A673 (cell line): ENCODE results near the gene TMPRSS2. TPM values are rescaled to one million over a fixed set of nuclear protein-coding genes. Genes with fewer than 3 reads are reported as not detected.

ENCODE experiments used
- BruUV-seq: library from RNA; stranded (reverse); fragments of 400-500 nt; replicated peaks from 2 replicates; lab custom pipeline; 2021; lab: Mats Ljungman, UMichigan
- CTCF ChIA-PET: fragments of 300-600 bp; sonication (Branson Sonifier 250); formaldehyde crosslinking; loops from one replicate; lab custom pipeline; 2022; ENCODE audit warnings: antibody characterized with exemption; lab: Charles Lee
- POLR2A ChIA-PET: fragments of 300-600 bp; sonication (Branson Sonifier 250); formaldehyde crosslinking; loops from one replicate; lab custom pipeline; 2022; ENCODE audit warnings: antibody characterized with exemption; ENCODE audit not compliant: low non-redundant PET; lab: Charles Lee
- DNase-seq: peaks from one replicate; pipeline ENCODE4 v3.0.0-alpha.2; 2015; ENCODE audit warnings: low spot score
- H3K27ac ChIP-seq: fragments of 200-600 bp; sonication (generic); 2 replicates; pipeline ENCODE4 v1.5.1; 2016; ENCODE audit warnings: mixed run types, low read depth, mild to moderate bottlenecking, mixed read lengths, antibody characterized with exemption, low read length; ENCODE audit not compliant: poor library complexity, severe bottlenecking
- H3K27me3 ChIP-seq: fragments of 200-600 bp; sonication (generic); replicated peaks from 2 replicates; pipeline ENCODE4 v1.6.1; 2017; ENCODE audit warnings: mixed run types, low read depth, mild to moderate bottlenecking, mixed read lengths, antibody characterized with exemption, low read length; ENCODE audit not compliant: insufficient read depth, poor library complexity
- H3K36me3 ChIP-seq: fragments of 200-600 bp; sonication (generic); 2 replicates; pipeline ENCODE4 v1.6.1; 2016; ENCODE audit warnings: mixed run types, mild to moderate bottlenecking, mixed read lengths, antibody characterized with exemption, low read length; ENCODE audit not compliant: insufficient read depth, poor library complexity, severe bottlenecking
- H3K4me1 ChIP-seq: fragments of 200-600 bp; sonication (generic); 2 replicates; pipeline ENCODE4 v1.6.1; 2017; ENCODE audit warnings: mixed run types, mild to moderate bottlenecking, mixed read lengths, antibody characterized with exemption, low read length; ENCODE audit not compliant: insufficient read depth, poor library complexity, severe bottlenecking
- H3K4me3 ChIP-seq: fragments of 200-600 bp; sonication (generic); 2 replicates; pipeline ENCODE4 v1.5.1; 2016; ENCODE audit warnings: low read depth, mixed run types, mild to moderate bottlenecking, mixed read lengths, low read length; ENCODE audit not compliant: poor library complexity, severe bottlenecking
- H3K9me3 ChIP-seq: fragments of 200-600 bp; sonication (generic); 2 replicates; pipeline ENCODE4 v1.6.1; 2016; ENCODE audit warnings: mixed run types, low read depth, mild to moderate bottlenecking, mixed read lengths, antibody characterized with exemption, low read length; ENCODE audit not compliant: poor library complexity, severe bottlenecking
- CTCF ChIP-seq: fragments of 300-800, 200-600 bp; sonication (generic); conservative IDR thresholded peaks from 2 replicates; pipeline ENCODE4 v1.5.1; 2017; ENCODE audit warnings: low read depth, mild to moderate bottlenecking, antibody characterized with exemption, low read length, moderate library complexity, mixed read lengths
- EZH2 ChIP-seq: fragments of 200-600 bp; sonication (generic); IDR thresholded peaks from 2 replicates; pipeline ENCODE4 v1.6.1; 2017; ENCODE audit warnings: borderline replicate concordance, low read depth, mild to moderate bottlenecking, mixed read lengths, antibody characterized with exemption, low read length; ENCODE audit not compliant: poor library complexity, severe bottlenecking
- intact Hi-C: fragments of 100-400 bp; cut with micrococcal nuclease; formaldehyde crosslinking; loops from one replicate; pipeline ENCODE4 v1.10.0; 2022; ENCODE audit not compliant: unreplicated experiment
- total RNA-seq: library from RNA; stranded (reverse); gene quantifications from 2 replicates; pipeline ENCODE4 v1.2.3, GENCODE V29; 2021

Gene TMPRSS2
- total RNA-seq, 1 experiment from 2014 or later: not detected

DNA sequence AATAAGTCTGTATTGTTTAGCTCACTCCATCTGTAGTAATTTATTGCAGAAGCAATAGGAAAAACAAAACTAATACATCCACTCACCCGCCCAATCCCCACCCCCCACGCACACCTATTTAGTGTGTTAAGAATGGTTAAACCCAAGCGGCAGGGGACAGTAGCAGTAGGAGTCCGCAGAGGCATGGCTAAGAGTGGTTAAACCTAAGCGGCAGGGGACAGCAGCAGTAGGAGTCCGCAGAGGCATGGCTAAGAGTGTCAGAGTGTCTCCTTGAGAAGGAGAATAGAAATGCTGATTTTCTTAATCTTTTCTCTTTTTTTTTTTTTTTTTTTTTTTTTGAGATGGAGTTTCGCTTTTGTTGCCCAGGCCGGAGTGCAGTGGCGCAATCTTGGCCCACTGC is 34.8 kb upstream of the TMPRSS2 start:
- intact Hi-C loops: no loop called here
- CTCF ChIA-PET: interaction anchor here (0.7 kb wide), 1 partner anchor 25 kb away, joined by 6 read pairs; no protein-coding TSS in a partner anchor
- Histone ChIP-seq H3K36me3 (no peaks in the 10 kb centered on the region), H3K9me3 (no peaks in the 10 kb centered on the region), H3K4me1 (no peaks in the 10 kb centered on the region), H3K4me3 (no peak overlapping the region), H3K27ac (no peak overlapping the region), H3K27me3 (peaks cover 23% of the 10 kb centered on the region)
- TF ChIP-seq EZH2 (no peak), CTCF (no peak)
- no TSS peak for BruUV-seq
- DNase-seq: no peak
- POLR2A ChIA-PET: no interaction called here

DNA sequence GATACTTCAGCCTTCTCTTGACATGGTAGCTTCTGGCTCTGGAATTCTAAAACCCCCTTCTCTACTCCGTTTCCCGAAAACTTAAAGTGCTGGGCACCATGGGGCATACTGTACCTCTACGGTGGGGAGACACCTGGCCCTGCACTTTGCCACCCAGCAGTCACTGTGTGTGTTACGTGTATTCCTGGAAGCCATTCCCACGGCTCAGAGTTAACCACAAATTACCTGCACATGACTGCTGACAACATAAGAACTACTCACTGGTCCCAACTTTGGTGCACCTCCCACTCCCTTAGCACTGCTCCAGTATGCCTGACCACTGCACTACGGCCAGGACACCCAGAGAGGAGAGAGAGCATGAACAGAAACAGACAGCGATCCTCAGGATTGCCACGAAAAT is 29.4 kb upstream of the TMPRSS2 start:
- CTCF ChIA-PET: no interaction called here
- intact Hi-C loops: no loop called here

GRCh38 chr21:41536827-41537103 is 28.8 kb upstream of the TMPRSS2 start:
- no TSS peak for BruUV-seq
- CTCF ChIA-PET: no interaction called here
- H3K36me3 ChIP-seq: no peaks in the 10 kb centered on the region
- H3K27me3 ChIP-seq: no peaks in the 10 kb centered on the region
- DNase-seq: no peak
- H3K4me3 ChIP-seq: no peak overlapping the region
- POLR2A ChIA-PET: no interaction called here
- no peaks in the 10 kb centered on the region for H3K9me3 ChIP-seq
- no peak overlapping the region for H3K27ac ChIP-seq
- no peaks in the 10 kb centered on the region for H3K4me1 ChIP-seq
- TF ChIP-seq CTCF (no peak), EZH2 (no peak)
- intact Hi-C loops: no loop called here

More for the DNA sequence above, 29.4 kb upstream of the TMPRSS2 start:
- Histone ChIP-seq H3K27me3 (no peaks in the 10 kb centered on the region), H3K36me3 (no peaks in the 10 kb centered on the region), H3K9me3 (no peaks in the 10 kb centered on the region), H3K4me3 (no peak overlapping the region), H3K27ac (no peak overlapping the region), H3K4me1 (no peaks in the 10 kb centered on the region)
- BruUV-seq: no TSS peak
- TF ChIP-seq CTCF (no peak), EZH2 (no peak)
- DNase-seq: no peak
- POLR2A ChIA-PET: no interaction called here
